Measurements from ENCODE around the gene SELENOW.
"Not testable (repeated sequence)": the region's sequence is repeated elsewhere in the genome, so short reads cannot be mapped to it uniquely, and the experiment has no call there.

Gene SELENOW

GRCh38 chr19:47771291-47771690 is 7.2 kb upstream of the SELENOW start:
- H3K27ac ChIP-seq (ENCODE audit: low read depth, low read length); H3K9ac ChIP-seq (ENCODE audit: low read length); H3K4me3 ChIP-seq (ENCODE audit: low read depth in 1 of 2, low read length in 2 of 2): not testable (repeated sequence)

GRCh38 chr19:47776568-47776967 is 1.9 kb upstream of the SELENOW start:
- Histone ChIP-seq H3K9ac (ENCODE audit: low read length) (no peak overlapping the region), H3K36me3 (ENCODE audit: insufficient read depth, low read length) (peaks cover 9% of the 10 kb centered on the region), H3K27me3 (ENCODE audit: control insufficient read depth in 1 of 2, insufficient read depth in 2 of 2, low read length in 2 of 2) (no peaks in the 10 kb centered on the region), H3K4me1 (ENCODE audit: insufficient read depth, low read length) (peaks cover 15% of the 10 kb centered on the region), H3K27ac (ENCODE audit: low read depth, low read length) (no peak overlapping the region), H3K4me3 (ENCODE audit: low read depth in 1 of 2, low read length in 2 of 2) (no peak overlapping the region), H3K9me3 (ENCODE audit: low read length) (no peaks in the 10 kb centered on the region)

More at GRCh38 chr19:47771291-47771690, 7.2 kb upstream of the SELENOW start:
- H3K4me1 ChIP-seq (ENCODE audit: insufficient read depth, low read length); H3K36me3 ChIP-seq (ENCODE audit: insufficient read depth, low read length); H3K27me3 ChIP-seq (ENCODE audit: control insufficient read depth in 1 of 2, insufficient read depth in 2 of 2, low read length in 2 of 2); H3K9me3 ChIP-seq (ENCODE audit: low read length): not testable (repeated sequence)

GRCh38 chr19:47777245-47778048 is 1.1 kb upstream of the SELENOW start:
- not testable (repeated sequence) for H3K9ac ChIP-seq (ENCODE audit: low read length); H3K27me3 ChIP-seq (ENCODE audit: control insufficient read depth in 1 of 2, insufficient read depth in 2 of 2, low read length in 2 of 2); H3K9me3 ChIP-seq (ENCODE audit: low read length)
- H3K4me1 ChIP-seq (ENCODE audit: insufficient read depth, low read length) = peaks cover 23% of the 10 kb centered on the region
- H3K27ac ChIP-seq (ENCODE audit: low read depth, low read length) = peak overlapping the region; percentile 89
- peak overlapping the region; percentile 93 to 94 for H3K4me3 ChIP-seq (ENCODE audit: low read depth in 1 of 2, low read length in 2 of 2)
- peaks cover 10% of the 10 kb centered on the region for H3K36me3 ChIP-seq (ENCODE audit: insufficient read depth, low read length)

GRCh38 chr19:47778954-47779351 is 450 bp downstream of the SELENOW start:
- Histone ChIP-seq H3K27ac (ENCODE audit: low read depth, low read length) (peak overlapping the region; percentile 89), H3K9me3 (ENCODE audit: low read length) (no peaks in the 10 kb centered on the region), H3K4me3 (ENCODE audit: low read depth in 1 of 2, low read length in 2 of 2) (peak overlapping the region; percentile 93 to 94), H3K36me3 (ENCODE audit: insufficient read depth, low read length) (peaks cover 18% of the 10 kb centered on the region), H3K4me1 (ENCODE audit: insufficient read depth, low read length) (peaks cover 26% of the 10 kb centered on the region), H3K27me3 (ENCODE audit: control insufficient read depth in 1 of 2, insufficient read depth in 2 of 2, low read length in 2 of 2) (no peaks in the 10 kb centered on the region), H3K9ac (ENCODE audit: low read length) (peak overlapping the region; percentile 73)

GRCh38 chr19:47779524-47780214 is 1.2 kb downstream of the SELENOW start:
- Histone ChIP-seq H3K27ac (ENCODE audit: low read depth, low read length) (peak overlapping the region; percentile 89), H3K9ac (ENCODE audit: low read length) (peak overlapping the region; percentile 73), H3K9me3 (ENCODE audit: low read length) (no peaks in the 10 kb centered on the region), H3K36me3 (ENCODE audit: insufficient read depth, low read length) (peaks cover 25% of the 10 kb centered on the region), H3K4me1 (ENCODE audit: insufficient read depth, low read length) (peaks cover 26% of the 10 kb centered on the region), H3K27me3 (ENCODE audit: control insufficient read depth in 1 of 2, insufficient read depth in 2 of 2, low read length in 2 of 2) (no peaks in the 10 kb centered on the region), H3K4me3 (ENCODE audit: low read depth in 1 of 2, low read length in 2 of 2) (peak overlapping the region; percentile 93 to 94)

- peaks cover 28% of the 10 kb centered on the region for H3K36me3 ChIP-seq (ENCODE audit: insufficient read depth, low read length)
- H3K9ac ChIP-seq (ENCODE audit: low read length) = peak overlapping the region; percentile 73
- no peaks in the 10 kb centered on the region for H3K9me3 ChIP-seq (ENCODE audit: low read length)
- H3K4me1 ChIP-seq (ENCODE audit: insufficient read depth, low read length) = peaks cover 26% of the 10 kb centered on the region
- peak overlapping the region; percentile 89 for H3K27ac ChIP-seq (ENCODE audit: low read depth, low read length)
- H3K4me3 ChIP-seq (ENCODE audit: low read depth in 1 of 2, low read length in 2 of 2) = peak overlapping the region; percentile 93 to 94
- no peaks in the 10 kb centered on the region for H3K27me3 ChIP-seq (ENCODE audit: control insufficient read depth in 1 of 2, insufficient read depth in 2 of 2, low read length in 2 of 2)
These were observed 1.7 kb downstream of the SELENOW start for GRCh38 chr19:47780215-47780551.

GRCh38 chr19:47781590-47782262 is 3.2 kb downstream of the SELENOW start:
- H3K4me3 ChIP-seq (ENCODE audit: low read depth in 1 of 2, low read length in 2 of 2) = peak overlapping the region in 1 of 2 donors; percentile 94
- H3K27me3 ChIP-seq (ENCODE audit: control insufficient read depth in 1 of 2, insufficient read depth in 2 of 2, low read length in 2 of 2) = no peaks in the 10 kb centered on the region
- H3K9ac ChIP-seq (ENCODE audit: low read length) = no peak overlapping the region
- H3K27ac ChIP-seq (ENCODE audit: low read depth, low read length) = peak overlapping the region; percentile 89
- no peaks in the 10 kb centered on the region for H3K9me3 ChIP-seq (ENCODE audit: low read length)
- H3K4me1 ChIP-seq (ENCODE audit: insufficient read depth, low read length) = peaks cover 26% of the 10 kb centered on the region
- peaks cover 43% of the 10 kb centered on the region for H3K36me3 ChIP-seq (ENCODE audit: insufficient read depth, low read length)

- peaks cover 41% of the 10 kb centered on the region for H3K36me3 ChIP-seq (ENCODE audit: insufficient read depth, low read length)
- no peak overlapping the region for H3K27ac ChIP-seq (ENCODE audit: low read depth, low read length)
- peaks cover 16% of the 10 kb centered on the region for H3K4me1 ChIP-seq (ENCODE audit: insufficient read depth, low read length)
- H3K4me3 ChIP-seq (ENCODE audit: low read depth in 1 of 2, low read length in 2 of 2) = no peak overlapping the region
- H3K9ac ChIP-seq (ENCODE audit: low read length) = no peak overlapping the region
- H3K27me3 ChIP-seq (ENCODE audit: control insufficient read depth in 1 of 2, insufficient read depth in 2 of 2, low read length in 2 of 2) = no peaks in the 10 kb centered on the region
- no peaks in the 10 kb centered on the region for H3K9me3 ChIP-seq (ENCODE audit: low read length)
These were observed 8.1 kb downstream of the SELENOW start for GRCh38 chr19:47786566-47786965.

GRCh38 chr19:47787307-47787706 is 8.8 kb downstream of the SELENOW start:
- peaks cover 39% of the 10 kb centered on the region for H3K36me3 ChIP-seq (ENCODE audit: insufficient read depth, low read length)
- H3K27me3 ChIP-seq (ENCODE audit: control insufficient read depth in 1 of 2, insufficient read depth in 2 of 2, low read length in 2 of 2); H3K9ac ChIP-seq (ENCODE audit: low read length); H3K27ac ChIP-seq (ENCODE audit: low read depth, low read length); H3K9me3 ChIP-seq (ENCODE audit: low read length); H3K4me3 ChIP-seq (ENCODE audit: low read depth in 1 of 2, low read length in 2 of 2); H3K4me1 ChIP-seq (ENCODE audit: insufficient read depth, low read length): not testable (repeated sequence)

GRCh38 chr19:47789811-47790210 is 11.3 kb downstream of the SELENOW start:
- not testable (repeated sequence) for H3K4me3 ChIP-seq (ENCODE audit: low read depth in 1 of 2, low read length in 2 of 2); H3K27me3 ChIP-seq (ENCODE audit: control insufficient read depth in 1 of 2, insufficient read depth in 2 of 2, low read length in 2 of 2); H3K9me3 ChIP-seq (ENCODE audit: low read length); H3K27ac ChIP-seq (ENCODE audit: low read depth, low read length); H3K9ac ChIP-seq (ENCODE audit: low read length); H3K4me1 ChIP-seq (ENCODE audit: insufficient read depth, low read length)
- H3K36me3 ChIP-seq (ENCODE audit: insufficient read depth, low read length) = peaks cover 23% of the 10 kb centered on the region

- no peaks in the 10 kb centered on the region for H3K27me3 ChIP-seq (ENCODE audit: control insufficient read depth in 1 of 2, insufficient read depth in 2 of 2, low read length in 2 of 2)
- H3K9ac ChIP-seq (ENCODE audit: low read length) = no peak overlapping the region
- H3K36me3 ChIP-seq (ENCODE audit: insufficient read depth, low read length) = peaks cover 20% of the 10 kb centered on the region
- H3K4me1 ChIP-seq (ENCODE audit: insufficient read depth, low read length) = peaks cover 4% of the 10 kb centered on the region
- H3K9me3 ChIP-seq (ENCODE audit: low read length) = no peaks in the 10 kb centered on the region
- no peak overlapping the region for H3K4me3 ChIP-seq (ENCODE audit: low read depth in 1 of 2, low read length in 2 of 2)
- H3K27ac ChIP-seq (ENCODE audit: low read depth, low read length) = no peak overlapping the region
These were observed 11.9 kb downstream of the SELENOW start for GRCh38 chr19:47790398-47790814.
